Subcutaneous abdominal adipose tissue (tissue), 5 donors: Measurements from ENCODE around the gene SNX27.

Source experiments
- H3K27ac ChIP-seq: one replicate; pipeline ENCODE4 v1.7.0; 2013; ENCODE audit warnings: low read depth, mild to moderate bottlenecking, inconsistent platforms, low read length, moderate library complexity
- H3K27me3 ChIP-seq, 5 donors: one replicate each; pipeline ENCODE4 v1.7.0; 2013; ENCODE audit warnings: low read length in 5 of 5, inconsistent platforms in 1 of 5; ENCODE audit not compliant: control insufficient read depth in 5 of 5, insufficient read depth in 4 of 5
- H3K36me3 ChIP-seq, 5 donors: one replicate each; pipeline ENCODE4 v1.7.0; 2013; ENCODE audit warnings: low read length in 5 of 5; ENCODE audit not compliant: control insufficient read depth in 5 of 5, insufficient read depth in 5 of 5
- H3K4me1 ChIP-seq, 5 donors: one replicate each; pipeline ENCODE4 v1.7.0; 2013; ENCODE audit warnings: low read length in 5 of 5, mild to moderate bottlenecking in 3 of 5, moderate library complexity in 1 of 5; ENCODE audit not compliant: control insufficient read depth in 5 of 5, insufficient read depth in 5 of 5
- H3K4me3 ChIP-seq, 5 donors: one replicate each; pipeline ENCODE4 v1.7.0; 2013; ENCODE audit warnings: low read length in 5 of 5, low read depth in 1 of 5
- H3K9ac ChIP-seq, 5 donors: one replicate each; pipeline ENCODE4 v1.7.0; 2013; ENCODE audit warnings: low read length in 5 of 5, mild to moderate bottlenecking in 4 of 5, moderate library complexity in 3 of 5
- H3K9me3 ChIP-seq, 5 donors: one replicate each; pipeline ENCODE4 v1.7.0; 2013; ENCODE audit warnings: low read length in 5 of 5; ENCODE audit not compliant: control insufficient read depth in 5 of 5
- donor health status: healthy.
- donor health status: healthy.
- donor health status: healthy.
- donor health status: healthy.
- donor health status: healthy.

SNX27 gene

DNA sequence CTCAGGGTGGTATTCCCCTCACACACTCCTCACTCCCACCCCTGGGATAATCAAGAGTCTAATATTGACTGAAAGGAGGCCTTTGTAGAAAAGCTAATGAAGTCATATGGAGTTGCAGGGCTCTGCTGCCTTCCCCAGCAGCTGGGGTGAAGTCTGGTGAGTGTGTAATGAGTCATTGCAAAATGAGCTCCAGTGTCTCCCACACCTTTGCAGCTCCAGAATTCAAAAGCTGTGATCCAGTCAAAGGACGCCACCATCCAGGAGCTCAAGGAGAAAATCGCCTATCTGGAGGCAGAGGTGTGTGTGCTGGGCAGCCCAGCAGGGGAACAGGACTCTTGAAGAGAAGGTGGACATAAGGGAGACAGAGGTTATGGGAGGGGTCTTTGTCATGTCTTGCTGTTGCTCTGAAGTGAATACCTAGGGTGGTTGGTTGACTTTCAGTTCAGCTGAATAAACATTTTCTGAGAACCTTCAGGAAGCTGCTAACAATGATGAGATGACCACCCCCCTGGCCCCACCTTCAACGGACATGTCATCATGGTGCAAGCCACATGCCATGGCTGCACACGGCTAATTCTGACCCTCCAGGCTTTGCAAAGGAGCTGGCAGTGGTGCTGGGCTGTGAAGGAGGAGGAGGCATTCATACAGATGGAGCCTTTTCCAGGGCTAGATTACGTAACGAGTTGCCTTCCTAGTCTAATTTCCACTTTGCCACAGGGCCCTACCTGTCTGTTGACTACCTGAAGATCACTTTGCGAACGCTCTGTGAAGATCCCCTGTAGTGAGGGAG lies 32.2 kb upstream of the SNX27 start:
- peaks cover 7 to 54% (median 28%) of the 10 kb centered on the region in 5 donors for H3K36me3 ChIP-seq
- peaks cover 2 to 21% (median 14%) of the 10 kb centered on the region in 5 donors for H3K4me1 ChIP-seq
- H3K4me3 ChIP-seq: no peak overlapping the region
- no peak overlapping the region for H3K9ac ChIP-seq
- H3K27ac ChIP-seq: no peak overlapping the region
- no peaks in the 10 kb centered on the region for H3K27me3 ChIP-seq
- H3K9me3 ChIP-seq: no peaks in the 10 kb centered on the region

DNA sequence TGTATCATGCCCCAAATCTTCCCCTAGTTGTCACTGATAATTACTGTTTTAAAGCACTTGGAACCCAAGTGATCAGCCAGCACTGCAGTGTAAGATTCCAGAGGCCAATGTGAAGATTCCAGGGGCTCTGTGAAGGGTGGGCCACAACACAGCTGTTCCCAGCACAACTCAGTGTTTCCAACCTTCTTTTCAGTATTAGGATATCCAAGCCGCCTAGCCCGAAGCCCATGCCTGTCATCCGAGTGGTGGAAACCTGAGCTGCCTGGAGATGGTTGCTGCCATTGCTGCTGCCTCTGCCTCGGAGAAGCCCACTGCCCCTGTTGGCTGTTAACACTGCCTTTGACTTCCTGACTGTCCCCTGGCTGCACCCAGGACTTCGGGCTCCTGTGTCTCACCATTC lies 30.4 kb upstream of the SNX27 start:
- Histone ChIP-seq H3K9me3 (no peaks in the 10 kb centered on the region), H3K9ac (no peak overlapping the region), H3K4me3 (no peak overlapping the region), H3K27me3 (no peaks in the 10 kb centered on the region), H3K36me3 (peaks cover 7 to 38% (median 26%) of the 10 kb centered on the region in 5 donors), H3K4me1 (peaks cover 2 to 24% (median 17%) of the 10 kb centered on the region in 5 donors), H3K27ac (no peak overlapping the region)

DNA sequence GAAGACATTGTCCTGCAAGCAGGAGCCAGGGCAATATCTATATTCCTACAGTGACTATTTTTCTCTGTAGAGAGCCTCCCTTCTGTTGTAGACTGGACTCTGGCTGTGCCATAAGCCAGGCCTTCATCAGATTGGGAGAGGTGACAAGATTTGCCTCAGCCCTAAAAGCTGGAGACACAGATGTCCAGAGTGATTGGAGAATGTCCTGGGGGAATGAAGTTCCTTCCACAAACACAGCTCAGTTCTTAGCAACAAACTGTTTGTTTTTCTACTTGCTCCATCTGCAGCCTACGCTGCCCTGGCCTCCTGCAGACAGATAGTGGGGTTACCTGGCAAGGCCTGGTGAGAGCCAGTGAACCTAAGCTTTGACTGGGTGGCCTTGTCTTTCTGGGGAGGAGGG lies 29.9 kb upstream of the SNX27 start:
- H3K4me1 ChIP-seq: peaks cover 2 to 24% (median 17%) of the 10 kb centered on the region in 5 donors
- H3K9ac ChIP-seq: no peak overlapping the region
- no peaks in the 10 kb centered on the region for H3K27me3 ChIP-seq
- no peak overlapping the region for H3K4me3 ChIP-seq
- H3K9me3 ChIP-seq: no peaks in the 10 kb centered on the region
- H3K27ac ChIP-seq: no peak overlapping the region
- peaks cover 7 to 36% (median 26%) of the 10 kb centered on the region in 5 donors for H3K36me3 ChIP-seq

DNA sequence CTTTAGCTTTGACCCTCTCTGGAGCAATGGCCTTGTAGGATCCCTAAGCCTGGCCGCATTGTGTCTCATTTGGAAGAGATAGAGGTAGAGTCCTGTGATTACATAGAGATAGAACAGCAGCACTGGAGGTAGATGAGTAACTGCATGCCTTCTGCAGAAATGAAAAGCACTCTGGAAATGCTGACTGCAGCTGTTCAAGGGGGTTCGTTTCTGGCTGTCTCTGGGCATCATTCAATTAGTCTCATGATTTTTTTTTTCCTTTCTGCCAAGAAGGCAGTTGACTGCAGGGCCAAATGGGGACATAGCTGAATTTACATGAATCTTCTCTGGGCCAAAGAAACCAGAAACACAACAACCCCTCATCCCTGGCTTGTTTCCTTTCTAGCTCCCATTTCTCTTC lies 28.1 kb upstream of the SNX27 start:
- Histone ChIP-seq H3K9me3 (no peaks in the 10 kb centered on the region), H3K9ac (no peak overlapping the region), H3K4me3 (no peak overlapping the region), H3K27me3 (no peaks in the 10 kb centered on the region), H3K4me1 (peaks cover 2 to 24% (median 17%) of the 10 kb centered on the region in 5 donors), H3K27ac (no peak overlapping the region), H3K36me3 (peaks cover 6 to 29% (median 23%) of the 10 kb centered on the region in 5 donors)

DNA sequence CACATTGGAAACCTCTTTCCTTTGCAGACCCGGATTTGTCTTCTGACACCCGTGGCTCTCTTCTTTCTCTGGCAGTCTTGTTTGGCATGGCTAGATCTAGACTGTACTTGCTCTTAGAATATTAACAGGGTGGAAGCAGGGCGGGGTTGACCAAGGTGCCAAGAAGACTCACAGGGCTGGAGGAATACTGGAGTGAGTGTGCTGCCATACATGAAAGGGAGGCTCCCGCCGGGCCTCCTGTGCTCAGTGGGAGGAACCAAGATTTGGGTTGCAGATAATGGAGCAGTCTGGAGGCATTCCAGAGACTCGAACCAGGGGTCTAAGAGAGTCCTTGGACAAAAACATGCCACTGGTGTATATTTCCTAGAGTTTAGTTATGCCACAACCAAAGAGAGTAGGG lies 27.6 kb upstream of the SNX27 start:
- H3K9me3 ChIP-seq: no peaks in the 10 kb centered on the region
- peaks cover 2 to 24% (median 17%) of the 10 kb centered on the region in 5 donors for H3K4me1 ChIP-seq
- H3K27ac ChIP-seq: no peak overlapping the region
- peaks cover 3 to 26% (median 18%) of the 10 kb centered on the region in 5 donors for H3K36me3 ChIP-seq
- H3K4me3 ChIP-seq: no peak overlapping the region
- H3K9ac ChIP-seq: no peak overlapping the region
- H3K27me3 ChIP-seq: no peaks in the 10 kb centered on the region

DNA sequence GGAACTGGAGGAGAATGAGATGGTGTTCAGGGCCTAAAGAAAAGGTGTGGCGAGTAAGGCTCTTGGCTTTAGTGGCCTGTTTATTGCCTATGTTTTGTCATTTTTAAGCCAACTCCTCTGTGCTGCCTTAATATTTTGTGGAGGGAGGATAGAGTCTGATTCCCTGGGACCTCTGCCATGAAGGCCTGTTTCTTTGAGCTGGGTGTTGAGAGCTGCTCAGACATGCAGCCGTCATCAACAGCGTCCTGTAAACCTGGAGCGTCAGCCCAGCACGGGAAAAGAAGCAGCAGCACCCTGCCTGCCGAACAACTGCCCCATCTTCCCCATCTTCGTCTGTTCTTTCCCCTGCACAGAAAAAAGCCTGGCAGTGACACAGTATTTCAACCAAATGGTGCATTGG lies 27.1 kb upstream of the SNX27 start:
- no peaks in the 10 kb centered on the region for H3K27me3 ChIP-seq
- H3K36me3 ChIP-seq: peaks cover 3 to 21% (median 13%) of the 10 kb centered on the region in 5 donors
- peaks cover 2 to 24% (median 17%) of the 10 kb centered on the region in 5 donors for H3K4me1 ChIP-seq
- H3K4me3 ChIP-seq: no peak overlapping the region
- H3K27ac ChIP-seq: no peak overlapping the region
- no peak overlapping the region for H3K9ac ChIP-seq
- no peaks in the 10 kb centered on the region for H3K9me3 ChIP-seq

DNA sequence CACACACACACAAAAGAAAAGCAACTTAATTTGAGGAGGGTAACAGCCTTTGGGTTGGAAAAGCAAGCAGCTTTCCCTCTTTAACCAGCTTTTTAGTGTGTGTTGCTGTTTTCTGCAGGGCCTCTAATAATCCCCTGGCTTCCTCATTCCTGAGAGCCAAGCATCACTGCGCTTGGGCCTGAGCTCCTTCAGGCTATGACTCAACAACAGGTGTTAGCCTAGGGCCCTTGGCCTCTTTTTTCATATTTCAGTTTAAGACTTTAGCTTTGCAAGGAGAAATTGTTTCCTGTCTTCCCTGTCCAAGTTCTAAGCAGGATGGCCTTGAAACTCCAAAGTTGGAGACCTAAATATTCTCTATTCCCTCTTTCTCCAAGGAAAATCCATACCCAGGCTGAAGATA lies 26.2 kb upstream of the SNX27 start:
- Histone ChIP-seq H3K9me3 (peaks cover 0 to 1% (median 0%) of the 10 kb centered on the region in 5 donors), H3K9ac (no peak overlapping the region), H3K4me3 (no peak overlapping the region), H3K27ac (no peak overlapping the region), H3K4me1 (peaks cover 2 to 24% (median 17%) of the 10 kb centered on the region in 5 donors), H3K36me3 (peaks cover 3 to 17% (median 10%) of the 10 kb centered on the region in 5 donors), H3K27me3 (no peaks in the 10 kb centered on the region)

DNA sequence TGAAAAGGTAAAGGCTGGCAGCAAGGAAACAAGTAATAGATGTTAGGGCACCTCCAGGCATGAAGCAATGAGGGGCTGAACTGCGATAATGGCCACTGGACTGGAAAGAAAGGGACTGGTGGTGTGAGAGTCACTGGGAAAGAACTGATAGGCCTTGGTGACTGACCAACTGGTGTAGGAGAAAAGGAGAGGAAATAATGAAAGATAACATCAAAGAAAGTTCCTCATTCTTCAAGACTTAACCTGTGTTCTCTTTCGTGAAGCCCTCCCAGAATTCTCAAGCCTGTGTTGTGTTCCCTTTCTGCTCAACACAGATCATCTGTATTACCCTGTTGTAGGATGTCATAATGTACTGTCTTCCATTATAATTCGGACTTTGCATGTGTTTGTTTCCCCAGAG lies 20.9 kb upstream of the SNX27 start:
- Histone ChIP-seq H3K4me1 (peaks cover 0 to 5% (median 4%) of the 10 kb centered on the region in 5 donors), H3K36me3 (no peaks in the 10 kb centered on the region), H3K27me3 (no peaks in the 10 kb centered on the region), H3K4me3 (no peak overlapping the region), H3K9ac (no peak overlapping the region), H3K27ac (no peak overlapping the region), H3K9me3 (peaks cover 0 to 10% (median 2%) of the 10 kb centered on the region in 5 donors)

DNA sequence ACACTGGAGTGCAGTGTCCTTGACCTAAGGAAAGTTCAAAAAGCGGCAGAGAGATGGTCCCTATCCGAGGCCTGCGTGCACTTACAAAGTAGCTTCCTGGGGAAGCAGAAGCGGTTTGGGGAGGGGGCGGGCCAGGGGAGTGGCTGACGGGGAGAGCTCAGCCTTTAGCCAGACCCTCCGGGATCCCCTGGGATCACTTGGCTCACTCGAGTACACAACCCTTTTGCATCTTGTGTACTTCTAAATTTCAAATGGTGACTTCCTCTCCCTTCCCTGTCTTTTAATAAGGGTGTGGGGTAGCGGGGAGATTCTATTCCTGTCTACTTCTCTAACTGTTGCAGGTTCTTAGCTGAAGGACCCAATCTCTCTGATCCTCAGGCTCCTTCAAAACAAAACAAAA lies 18.1 kb upstream of the SNX27 start:
- Histone ChIP-seq H3K4me3 (peak overlapping the region in 2 of 5 donors; percentile 11 to 50), H3K9ac (peak overlapping the region in 1 of 5 donors; percentile 13), H3K9me3 (peaks cover 0 to 10% (median 2%) of the 10 kb centered on the region in 5 donors), H3K27me3 (no peaks in the 10 kb centered on the region), H3K4me1 (peaks cover 0 to 5% (median 4%) of the 10 kb centered on the region in 5 donors), H3K27ac (no peak overlapping the region), H3K36me3 (no peaks in the 10 kb centered on the region)

DNA sequence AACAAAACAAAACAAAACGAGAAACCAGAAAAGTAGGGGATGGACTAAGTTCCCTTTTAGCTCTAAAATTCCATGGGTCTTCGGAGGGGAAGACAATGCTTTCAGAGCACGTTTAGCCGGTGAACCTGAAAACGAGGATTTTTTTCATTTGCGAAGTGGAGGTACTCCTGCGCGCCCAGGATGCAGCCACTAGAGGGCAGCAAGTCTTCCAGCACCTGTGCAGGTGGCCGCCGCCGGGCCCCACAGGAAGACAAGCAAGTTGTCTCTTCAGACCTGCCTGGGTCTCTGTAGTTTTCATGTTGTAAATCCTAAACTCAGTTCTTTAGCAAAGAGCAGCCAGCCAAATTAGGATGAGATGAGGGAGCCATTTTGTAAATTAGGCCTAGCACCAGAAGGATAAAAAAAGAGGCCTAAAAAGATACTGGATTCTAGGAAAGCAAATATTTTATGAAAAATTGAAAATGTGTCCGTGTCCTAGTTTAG lies 17.7 kb upstream of the SNX27 start:
- H3K9me3 ChIP-seq: peaks cover 0 to 10% (median 2%) of the 10 kb centered on the region in 5 donors
- H3K4me3 ChIP-seq: peak overlapping the region in 2 of 5 donors; percentile 11 to 50
- no peak overlapping the region for H3K27ac ChIP-seq
- H3K4me1 ChIP-seq: peaks cover 0 to 5% (median 4%) of the 10 kb centered on the region in 5 donors
- peak overlapping the region in 1 of 5 donors; percentile 13 for H3K9ac ChIP-seq
- H3K36me3 ChIP-seq: no peaks in the 10 kb centered on the region
- no peaks in the 10 kb centered on the region for H3K27me3 ChIP-seq
